HG03439 (cell line): ENCODE data around the gene TPT1.
"Not testable (repeated sequence)": the region's sequence is repeated elsewhere in the genome, so short reads cannot be mapped to it uniquely, and the experiment has no call there.

Experiments
- ATAC-seq: cut with Tn5 transposase; IDR thresholded peaks from one replicate; pipeline ENCODE4 v1.9.1; 2021; ENCODE audit warnings: mild to moderate bottlenecking, moderate library complexity; ENCODE audit not compliant: unreplicated experiment

TPT1 gene

GRCh38 chr13:45303866-45304265, 37.1 kb downstream of the TPT1 start:
- no peak for ATAC-seq

GRCh38 chr13:45303026-45303425, 38.0 kb downstream of the TPT1 start:
- no peak for ATAC-seq

GRCh38 chr13:45302507-45302906, 38.5 kb downstream of the TPT1 start:
- no peak for ATAC-seq

GRCh38 chr13:45301263-45301662, 39.7 kb downstream of the TPT1 start:
- no peak for ATAC-seq

GRCh38 chr13:45300190-45300985, 40.6 kb downstream of the TPT1 start:
- no peak for ATAC-seq

- no peak for ATAC-seq
These were observed 41.8 kb downstream of the TPT1 start for GRCh38 chr13:45299194-45299593.

- ATAC-seq: not testable (repeated sequence)
These were observed 42.4 kb downstream of the TPT1 start for GRCh38 chr13:45298550-45298949.

- ATAC-seq: no peak
These were observed 42.8 kb downstream of the TPT1 start for GRCh38 chr13:45298206-45298505.

- no peak for ATAC-seq
These were observed 43.4 kb downstream of the TPT1 start for GRCh38 chr13:45297456-45298205.

GRCh38 chr13:45296259-45296658, 44.7 kb downstream of the TPT1 start:
- ATAC-seq: no peak

GRCh38 chr13:45295536-45295935, 45.4 kb downstream of the TPT1 start:
- ATAC-seq: no peak

- no peak for ATAC-seq
These were observed 48.8 kb downstream of the TPT1 start for GRCh38 chr13:45292176-45292575.

GRCh38 chr13:45289936-45290563, 50.9 kb downstream of the TPT1 start:
- no peak for ATAC-seq
